Measurements from ENCODE around the gene NT5C1B.
A peak's percentile ranks its signal among the peaks of the same experiment; 100 is the strongest.

The NT5C1B gene

GRCh38 chr2:18599509-18600254 is 10.3 kb upstream of the NT5C1B start:
- DNase-seq, result no peak

GRCh38 chr2:18598848-18599484 is 9.6 kb upstream of the NT5C1B start:
- no peak for DNase-seq

- no peak for DNase-seq
Measured at GRCh38 chr2:18597618-18598017, 8.2 kb upstream of the NT5C1B start.

- no peak for DNase-seq
Measured at GRCh38 chr2:18596993-18597392, 7.6 kb upstream of the NT5C1B start.

- DNase-seq, result no peak
Measured at GRCh38 chr2:18593496-18593895, 4.1 kb upstream of the NT5C1B start.

GRCh38 chr2:18592372-18592771 is 3.0 kb upstream of the NT5C1B start:
- no peak for DNase-seq

GRCh38 chr2:18588802-18589201 is 567 bp downstream of the NT5C1B start:
- DNase-seq, result no peak

GRCh38 chr2:18588049-18588448 is 1.3 kb downstream of the NT5C1B start:
- DNase-seq, result no peak

- no peak for DNase-seq
Measured at GRCh38 chr2:18585526-18585925, 3.8 kb downstream of the NT5C1B start.

GRCh38 chr2:18584608-18584954 is 4.8 kb downstream of the NT5C1B start:
- DNase-seq, result no peak

GRCh38 chr2:18583905-18584607 is 5.3 kb downstream of the NT5C1B start:
- no peak for DNase-seq

- no peak for DNase-seq
Measured at GRCh38 chr2:18580606-18581005, 8.8 kb downstream of the NT5C1B start.

GRCh38 chr2:18578033-18578432 is 11.3 kb downstream of the NT5C1B start:
- no peak for DNase-seq

GRCh38 chr2:18566145-18566769 is 23.1 kb downstream of the NT5C1B start:
- DNase-seq, result no peak

- no peak for DNase-seq
Measured at GRCh38 chr2:18560797-18561085, 28.6 kb downstream of the NT5C1B start.

GRCh38 chr2:18560031-18560796 is 29.2 kb downstream of the NT5C1B start, which contains the start of gene RDH14:
Gene RDH14, minus strand, starts transcription at chr2:18560653. Its CDS starts 81 bp downstream, at chr2:18560572.
- DNase-seq, result peak; percentile 92

- DNase-seq, result no peak
Measured at GRCh38 chr2:18559531-18560030, 29.8 kb downstream of the NT5C1B start.

- no peak for DNase-seq
Measured at GRCh38 chr2:18558458-18558857, 30.9 kb downstream of the NT5C1B start.

GRCh38 chr2:18557121-18557520 is 32.2 kb downstream of the NT5C1B start:
- no peak for DNase-seq

GRCh38 chr2:18552351-18553077 is 36.9 kb downstream of the NT5C1B start:
- no peak for DNase-seq

GRCh38 chr2:18551623-18552022 is 37.7 kb downstream of the NT5C1B start:
- no peak for DNase-seq

- DNase-seq, result no peak
Measured at GRCh38 chr2:18551169-18551568, 38.2 kb downstream of the NT5C1B start.
